A549 (cell line): ENCODE results near the gene RUNX2.

ENCODE experiments used
- ELK1 ChIP-seq: fragments of 150-350 bp; IDR thresholded peaks from 2 replicates; pipeline ENCODE4 v1.6.1; 2014; ENCODE audit warnings: low read depth, mild to moderate bottlenecking, low read length
- GATA3 ChIP-seq: IDR thresholded peaks from 2 replicates; pipeline ENCODE4 v1.6.1; 2012; ENCODE audit warnings: borderline replicate concordance
- POLR2A ChIP-seq: IDR thresholded peaks from 2 replicates; pipeline ENCODE4 v1.6.1; 2012; ENCODE audit warnings: mild to moderate bottlenecking, low read length
- RAD21 ChIP-seq, 2 experiments: fragments of >200 bp in 1 of 2; sonication (Bioruptor Twin) in 1 of 2; formaldehyde crosslinking in 1 of 2; IDR thresholded peaks in 1 of 2; conservative IDR thresholded peaks in 1 of 2; 2 replicates in 1 of 2; 3 replicates in 1 of 2; pipeline ENCODE4 v1.6.1; 2012 to 2018; ENCODE audit warnings: inconsistent platforms in 1 of 2
- SREBF2 ChIP-seq: fragments of 450-650 bp; IDR thresholded peaks from 2 replicates; pipeline ENCODE4 v1.6.1; 2014; ENCODE audit warnings: mild to moderate bottlenecking, moderate library complexity
- ZNF302 ChIP-seq: fragments of 250-450 bp; sonication (Bioruptor Pico); IDR thresholded peaks from 2 replicates; pipeline ENCODE4 v1.9.0; 2021; ENCODE audit warnings: inconsistent platforms, mild to moderate bottlenecking, moderate library complexity
- TF ChIP-seq, protein P1 (sequence below): fragments of >200 bp; sonication (Bioruptor Twin); formaldehyde crosslinking; IDR thresholded peaks from 3 replicates; pipeline ENCODE4 v1.5.1; 2016
- TF ChIP-seq, protein P2 (sequence below): IDR thresholded peaks from 2 replicates; pipeline ENCODE4 v1.6.1; 2012

GRCh38 chr6:45599053-45599452 lies 270.9 kb downstream of the RUNX2 start:
- no peak for TF ChIP-seq POLR2A
- TF ChIP-seq, protein P1, sequence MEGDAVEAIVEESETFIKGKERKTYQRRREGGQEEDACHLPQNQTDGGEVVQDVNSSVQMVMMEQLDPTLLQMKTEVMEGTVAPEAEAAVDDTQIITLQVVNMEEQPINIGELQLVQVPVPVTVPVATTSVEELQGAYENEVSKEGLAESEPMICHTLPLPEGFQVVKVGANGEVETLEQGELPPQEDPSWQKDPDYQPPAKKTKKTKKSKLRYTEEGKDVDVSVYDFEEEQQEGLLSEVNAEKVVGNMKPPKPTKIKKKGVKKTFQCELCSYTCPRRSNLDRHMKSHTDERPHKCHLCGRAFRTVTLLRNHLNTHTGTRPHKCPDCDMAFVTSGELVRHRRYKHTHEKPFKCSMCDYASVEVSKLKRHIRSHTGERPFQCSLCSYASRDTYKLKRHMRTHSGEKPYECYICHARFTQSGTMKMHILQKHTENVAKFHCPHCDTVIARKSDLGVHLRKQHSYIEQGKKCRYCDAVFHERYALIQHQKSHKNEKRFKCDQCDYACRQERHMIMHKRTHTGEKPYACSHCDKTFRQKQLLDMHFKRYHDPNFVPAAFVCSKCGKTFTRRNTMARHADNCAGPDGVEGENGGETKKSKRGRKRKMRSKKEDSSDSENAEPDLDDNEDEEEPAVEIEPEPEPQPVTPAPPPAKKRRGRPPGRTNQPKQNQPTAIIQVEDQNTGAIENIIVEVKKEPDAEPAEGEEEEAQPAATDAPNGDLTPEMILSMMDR: no peak
- no peak for TF ChIP-seq ELK1
- no peak for TF ChIP-seq GATA3
- no peak for TF ChIP-seq ZNF302 (CRISPR knock-in tag)
- TF ChIP-seq, protein P2, sequence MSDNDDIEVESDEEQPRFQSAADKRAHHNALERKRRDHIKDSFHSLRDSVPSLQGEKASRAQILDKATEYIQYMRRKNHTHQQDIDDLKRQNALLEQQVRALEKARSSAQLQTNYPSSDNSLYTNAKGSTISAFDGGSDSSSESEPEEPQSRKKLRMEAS: no peak
- no peak for TF ChIP-seq SREBF2
- TF ChIP-seq RAD21 (conservative IDR thresholded peaks at IDR 0.05 in 1 of 2, IDR thresholded peaks at IDR 0.05 in 1 of 2): no peak
